GM12865 (cell line): Measurements from ENCODE around the gene UBA1.

ENCODE experiments used
- DNase-seq: peaks from one replicate; pipeline ENCODE4 v3.0.0; 2010; ENCODE audit warnings: low read depth
- H3K4me3 ChIP-seq: 2 replicates; pipeline ENCODE4 v1.5.1; 2011; ENCODE audit warnings: mild to moderate bottlenecking, low read depth, low read length, control low read depth
- CTCF ChIP-seq: IDR thresholded peaks from 2 replicates; pipeline ENCODE4 v1.5.1; 2011; ENCODE audit warnings: low read length, control low read depth, low read depth, inconsistent platforms; ENCODE audit not compliant: insufficient read depth; ENCODE audit errors: missing control alignments

The UBA1 gene

GRCh38 chrX:47202316-47202715 lies 8.7 kb downstream of the UBA1 start:
- no peak for DNase-seq
- H3K4me3 ChIP-seq = no peak overlapping the region
- TF ChIP-seq CTCF = no peak

- DNase-seq = no peak
These were observed 9.2 kb downstream of the UBA1 start for GRCh38 chrX:47202877-47203276.

GRCh38 chrX:47204970-47205369 lies 11.3 kb downstream of the UBA1 start:
- DNase-seq = no peak
- TF ChIP-seq CTCF = no peak
- H3K4me3 ChIP-seq = no peak overlapping the region

More at GRCh38 chrX:47202877-47203276, 9.2 kb downstream of the UBA1 start:
- H3K4me3 ChIP-seq = no peak overlapping the region
- TF ChIP-seq CTCF = no peak

- H3K4me3 ChIP-seq = no peak overlapping the region
- no peak for DNase-seq
- TF ChIP-seq CTCF = no peak
These were observed 12.7 kb downstream of the UBA1 start for GRCh38 chrX:47206316-47206715.

- H3K4me3 ChIP-seq = no peak overlapping the region
- DNase-seq = no peak
- TF ChIP-seq CTCF = no peak
These were observed 14.5 kb downstream of the UBA1 start for GRCh38 chrX:47208108-47208507.

GRCh38 chrX:47209508-47210238 lies 16.0 kb downstream of the UBA1 start:
- TF ChIP-seq CTCF = no peak
- no peak for DNase-seq
- H3K4me3 ChIP-seq = no peak overlapping the region
